Activated CD4-positive, alpha-beta T cell treated with anti-CD3 and anti-CD28 coated beads, Interleukin-2, amount 10 ng/mL, durations not matched to agents 7 days and 5 days (primary cell): ENCODE data around the gene TMEM245. TPM values are rescaled to one million over a fixed set of nuclear protein-coding genes. Genes with fewer than 3 reads are reported as not detected.

Source experiments
- CTCF ChIA-PET: fragments of 350-600 bp; sonication (Branson Sonifier 250); formaldehyde crosslinking; loops from one replicate; lab custom pipeline; 2021; ENCODE audit warnings: antibody characterized with exemption; lab: Charles Lee
- POLR2A ChIA-PET: fragments of 350-600 bp; sonication (Branson Sonifier 250); formaldehyde crosslinking; loops from one replicate; lab custom pipeline; 2021; ENCODE audit warnings: antibody characterized with exemption; lab: Charles Lee
- DNase-seq: peaks from one replicate; pipeline ENCODE4 v3.0.0-alpha.2; 2020
- H3K27ac Mint-ChIP-seq: one replicate; pipeline ENCODE4 v1.8.0; 2021; ENCODE audit warnings: mild to moderate bottlenecking, moderate library complexity, mixed read lengths
- H3K27me3 Mint-ChIP-seq: one replicate; pipeline ENCODE4 v1.8.0; 2021; ENCODE audit warnings: mixed read lengths
- H3K36me3 Mint-ChIP-seq: one replicate; pipeline ENCODE4 v1.8.0; 2021; ENCODE audit warnings: low read depth, mixed read lengths
- H3K4me1 Mint-ChIP-seq: one replicate; pipeline ENCODE4 v1.8.0; 2021; ENCODE audit warnings: mixed read lengths
- H3K4me3 Mint-ChIP-seq: one replicate; pipeline ENCODE4 v1.8.0; 2021; ENCODE audit warnings: mild to moderate bottlenecking, moderate library complexity, mixed read lengths
- H3K9me3 Mint-ChIP-seq: one replicate; pipeline ENCODE4 v1.8.0; 2021; ENCODE audit warnings: mixed read lengths
- total RNA-seq, 2 experiments: library from RNA; stranded (reverse); gene quantifications; one replicate each; pipeline ENCODE4 v1.2.3, GENCODE V29; 2021

Gene TMEM245
- total RNA-seq, 2 experiments from 2014 or later = 30.6 to 34.7 TPM

GRCh38 chr9:109040571-109040970 is 79.2 kb downstream of the TMEM245 start:
- POLR2A ChIA-PET = no interaction called here
- Mint-ChIP-seq H3K4me3 (no peak overlapping the region), H3K27me3 (no peaks in the 10 kb centered on the region), H3K27ac (no peak overlapping the region), H3K36me3 (peaks cover 53% of the 10 kb centered on the region), H3K9me3 (no peaks in the 10 kb centered on the region), H3K4me1 (peaks cover 1% of the 10 kb centered on the region)
- CTCF ChIA-PET = interaction anchor here (0.8 kb wide), 1 partner anchor 36 kb away, joined by 3 read pairs; no protein-coding TSS in a partner anchor
- DNase-seq = no peak

GRCh38 chr9:109039539-109039938 is 80.2 kb downstream of the TMEM245 start:
- CTCF ChIA-PET = no interaction called here
- peaks cover 48% of the 10 kb centered on the region for H3K36me3 Mint-ChIP-seq
- POLR2A ChIA-PET = no interaction called here

DNA sequence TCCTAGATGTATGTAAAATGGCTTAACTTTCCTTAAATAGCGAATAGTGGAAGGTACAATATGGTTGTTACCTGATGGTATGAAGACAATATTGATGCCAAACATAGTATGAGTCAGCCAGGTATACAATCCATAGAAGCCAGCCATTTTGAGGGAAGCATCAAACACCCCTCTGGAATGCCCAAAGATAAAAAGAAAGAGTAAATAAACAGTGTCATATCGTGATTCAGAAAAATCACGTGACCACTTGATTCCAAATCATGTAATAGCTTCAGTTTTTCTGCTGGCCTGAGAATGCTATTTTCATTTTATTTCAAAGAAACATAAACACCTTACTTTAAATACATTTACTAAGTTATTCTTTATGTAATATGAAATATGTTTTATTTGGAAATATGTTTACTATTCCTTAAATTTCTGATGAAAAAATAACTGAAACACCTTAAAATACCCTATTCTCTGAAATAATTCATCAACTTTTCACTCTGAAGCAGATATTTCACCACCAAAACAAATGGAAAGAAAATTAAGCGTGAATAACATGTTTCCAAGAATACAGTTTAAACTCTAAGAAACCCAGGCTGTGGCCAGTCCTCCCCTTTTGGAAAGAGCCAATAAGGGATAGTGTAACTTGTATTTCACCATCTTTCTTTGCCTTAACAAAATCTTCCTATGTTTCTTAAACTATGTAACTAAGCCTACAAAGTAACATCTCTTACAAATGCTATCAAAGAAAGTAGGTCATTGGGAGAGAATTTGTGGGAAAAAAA is 81.6 kb downstream of the TMEM245 start:
- Mint-ChIP-seq H3K9me3 (no peaks in the 10 kb centered on the region), H3K4me3 (no peak overlapping the region), H3K36me3 (peaks cover 50% of the 10 kb centered on the region), H3K4me1 (peaks cover 1% of the 10 kb centered on the region), H3K27me3 (no peaks in the 10 kb centered on the region), H3K27ac (no peak overlapping the region)
- ChIA-PET CTCF (no interaction called here), POLR2A (no interaction called here)
- DNase-seq = no peak

More at GRCh38 chr9:109039539-109039938, 80.2 kb downstream of the TMEM245 start:
- H3K27me3 Mint-ChIP-seq = no peaks in the 10 kb centered on the region
- no peak overlapping the region for H3K4me3 Mint-ChIP-seq
- DNase-seq = no peak
- no peaks in the 10 kb centered on the region for H3K9me3 Mint-ChIP-seq
- no peak overlapping the region for H3K27ac Mint-ChIP-seq
- peaks cover 1% of the 10 kb centered on the region for H3K4me1 Mint-ChIP-seq

GRCh38 chr9:109036744-109037680 is 82.7 kb downstream of the TMEM245 start:
- Mint-ChIP-seq H3K27me3 (no peaks in the 10 kb centered on the region), H3K4me1 (peaks cover 1% of the 10 kb centered on the region), H3K4me3 (no peak overlapping the region), H3K27ac (no peak overlapping the region), H3K9me3 (no peaks in the 10 kb centered on the region), H3K36me3 (peaks cover 48% of the 10 kb centered on the region)
- ChIA-PET POLR2A (no interaction called here), CTCF (no interaction called here)
- DNase-seq = no peak

GRCh38 chr9:109035684-109036423 is 83.9 kb downstream of the TMEM245 start:
- H3K36me3 Mint-ChIP-seq = peaks cover 54% of the 10 kb centered on the region
- H3K27me3 Mint-ChIP-seq = no peaks in the 10 kb centered on the region
- no peak overlapping the region for H3K27ac Mint-ChIP-seq
- H3K9me3 Mint-ChIP-seq = no peaks in the 10 kb centered on the region
- no peak for DNase-seq
- POLR2A ChIA-PET = no interaction called here
- H3K4me3 Mint-ChIP-seq = no peak overlapping the region
- H3K4me1 Mint-ChIP-seq = no peaks in the 10 kb centered on the region
- CTCF ChIA-PET = no interaction called here

DNA sequence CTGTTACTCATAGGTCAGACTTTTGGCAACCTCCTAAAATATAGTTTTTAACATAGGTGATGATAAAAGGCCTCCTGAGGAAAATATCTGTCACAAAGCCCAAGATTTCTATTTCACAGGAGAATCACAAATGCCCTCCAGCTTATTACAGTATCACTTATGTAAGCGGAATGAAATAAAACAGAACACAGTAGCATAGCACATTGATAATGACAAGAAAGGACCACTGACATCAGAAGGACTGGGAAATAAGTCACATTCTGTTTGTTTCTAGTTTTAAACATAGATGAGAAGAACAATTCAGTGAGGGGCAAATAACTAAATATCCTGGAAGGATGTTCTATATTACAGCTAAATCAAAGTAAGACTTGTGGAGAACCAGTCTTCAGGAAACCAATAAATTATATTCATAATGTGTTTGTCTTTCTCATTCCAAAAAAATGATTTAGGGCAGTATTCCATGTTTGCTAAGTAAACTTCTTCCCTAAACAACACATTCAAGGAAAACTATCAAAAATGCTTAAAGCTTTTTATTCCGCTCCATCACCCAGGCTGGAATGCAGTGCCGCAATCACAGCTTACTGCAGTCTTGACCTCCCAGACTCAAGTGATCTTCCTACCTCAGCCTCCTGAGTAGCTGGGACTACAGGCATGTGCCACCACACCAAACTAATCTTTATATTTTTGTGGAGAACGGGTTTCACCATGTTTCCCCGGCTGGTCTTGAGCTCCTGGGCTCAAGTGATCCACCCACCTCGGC is 85.6 kb downstream of the TMEM245 start:
- ChIA-PET CTCF (no interaction called here), POLR2A (no interaction called here)
- no peaks in the 10 kb centered on the region for H3K9me3 Mint-ChIP-seq
- no peak overlapping the region for H3K4me3 Mint-ChIP-seq
- no peak overlapping the region for H3K27ac Mint-ChIP-seq
- no peaks in the 10 kb centered on the region for H3K4me1 Mint-ChIP-seq
- H3K36me3 Mint-ChIP-seq = peaks cover 52% of the 10 kb centered on the region
- no peak for DNase-seq
- no peaks in the 10 kb centered on the region for H3K27me3 Mint-ChIP-seq

DNA sequence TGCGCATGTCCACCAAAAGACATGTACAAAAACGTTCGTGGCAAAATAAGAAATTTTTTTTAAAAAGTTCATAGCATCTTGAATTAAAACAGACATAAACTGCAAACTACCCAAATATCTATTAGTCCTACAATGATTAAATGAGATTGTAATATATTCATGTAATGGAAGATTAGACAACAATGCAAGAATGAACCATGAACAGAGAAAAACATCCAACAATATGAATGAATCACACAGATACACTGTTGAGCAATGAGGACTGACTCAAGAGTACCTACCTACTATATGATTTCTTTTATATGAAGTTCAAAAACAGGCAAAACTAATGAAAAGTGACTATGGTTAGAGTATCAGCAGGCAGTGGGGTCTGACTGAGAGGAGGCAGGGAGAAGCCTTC is 88.5 kb downstream of the TMEM245 start:
- H3K4me1 Mint-ChIP-seq = peaks cover 4% of the 10 kb centered on the region
- no peak for DNase-seq
- no peaks in the 10 kb centered on the region for H3K27me3 Mint-ChIP-seq
- no peak overlapping the region for H3K27ac Mint-ChIP-seq
- H3K9me3 Mint-ChIP-seq = no peaks in the 10 kb centered on the region
- ChIA-PET POLR2A (no interaction called here), CTCF (no interaction called here)
- no peak overlapping the region for H3K4me3 Mint-ChIP-seq
- H3K36me3 Mint-ChIP-seq = peaks cover 47% of the 10 kb centered on the region

DNA sequence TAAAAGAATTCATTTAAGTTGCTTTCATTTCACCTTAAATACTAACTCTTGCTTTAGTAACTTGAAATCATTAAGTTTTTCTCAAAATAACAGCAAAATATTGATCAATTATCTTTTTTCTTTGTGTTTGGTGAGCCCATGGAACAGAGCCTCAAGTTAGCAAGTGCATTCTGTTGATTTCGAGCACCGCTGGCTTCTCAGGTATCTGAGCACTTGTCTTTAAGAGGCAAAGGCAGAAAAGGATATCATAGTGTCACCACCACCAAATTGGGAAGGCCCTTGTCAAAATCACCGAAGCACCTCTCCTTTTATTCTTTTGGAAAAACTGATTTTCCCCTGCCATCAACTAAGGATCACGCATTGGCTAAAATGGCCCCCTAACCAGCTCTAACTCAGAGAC is 89.3 kb downstream of the TMEM245 start:
- ChIA-PET CTCF (no interaction called here), POLR2A (no interaction called here)
- no peak for DNase-seq
- no peaks in the 10 kb centered on the region for H3K27me3 Mint-ChIP-seq
- no peaks in the 10 kb centered on the region for H3K9me3 Mint-ChIP-seq
- H3K27ac Mint-ChIP-seq = no peak overlapping the region
- H3K4me3 Mint-ChIP-seq = no peak overlapping the region
- H3K36me3 Mint-ChIP-seq = peaks cover 42% of the 10 kb centered on the region
- H3K4me1 Mint-ChIP-seq = peaks cover 4% of the 10 kb centered on the region

- H3K36me3 Mint-ChIP-seq = peaks cover 40% of the 10 kb centered on the region
- no peaks in the 10 kb centered on the region for H3K9me3 Mint-ChIP-seq
- H3K4me3 Mint-ChIP-seq = no peak overlapping the region
- H3K27ac Mint-ChIP-seq = no peak overlapping the region
- H3K4me1 Mint-ChIP-seq = peaks cover 4% of the 10 kb centered on the region
- no peaks in the 10 kb centered on the region for H3K27me3 Mint-ChIP-seq
- ChIA-PET CTCF (interaction anchor here (0.6 to 1.1 kb wide), 2 partner anchors 25 to 967 kb away, joined by 3 to 4 read pairs; no protein-coding TSS in a partner anchor), POLR2A (no interaction called here)
- no peak for DNase-seq
These were observed 91.3 kb downstream of the TMEM245 start for GRCh38 chr9:109028457-109028856.

- Mint-ChIP-seq H3K27ac (no peak overlapping the region), H3K36me3 (peaks cover 33% of the 10 kb centered on the region), H3K27me3 (no peaks in the 10 kb centered on the region), H3K4me1 (peaks cover 4% of the 10 kb centered on the region), H3K4me3 (no peak overlapping the region), H3K9me3 (no peaks in the 10 kb centered on the region)
- ChIA-PET CTCF (interaction anchor here (0.7 kb wide), 1 partner anchor 10 kb away, joined by 4 read pairs; no protein-coding TSS in a partner anchor), POLR2A (no interaction called here)
- DNase-seq = no peak
These were observed 92.6 kb downstream of the TMEM245 start for GRCh38 chr9:109027176-109027575.

DNA sequence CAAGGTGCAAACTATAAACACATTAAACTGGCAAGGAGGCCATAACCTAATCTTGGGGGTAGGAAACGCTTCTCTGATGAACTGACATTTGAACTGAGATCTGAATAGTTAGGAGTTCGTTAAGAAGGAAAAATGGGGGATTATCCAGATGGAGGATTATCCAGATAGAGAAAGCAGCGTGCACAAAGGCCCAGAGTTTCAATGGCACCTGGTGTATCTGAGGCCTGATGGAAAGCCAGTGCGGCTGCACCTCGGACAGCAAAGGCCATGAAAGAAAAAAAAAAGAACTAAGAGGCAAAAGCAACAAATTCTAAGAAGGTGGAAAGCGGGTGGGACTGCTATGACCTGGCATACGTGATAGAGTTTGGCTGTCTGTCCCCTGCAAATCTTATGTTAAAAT is 93.4 kb downstream of the TMEM245 start:
- Mint-ChIP-seq H3K36me3 (peaks cover 27% of the 10 kb centered on the region), H3K9me3 (no peaks in the 10 kb centered on the region), H3K27me3 (no peaks in the 10 kb centered on the region), H3K4me3 (no peak overlapping the region), H3K27ac (no peak overlapping the region), H3K4me1 (peaks cover 4% of the 10 kb centered on the region)
- POLR2A ChIA-PET = no interaction called here
- CTCF ChIA-PET = no interaction called here
- DNase-seq = no peak

DNA sequence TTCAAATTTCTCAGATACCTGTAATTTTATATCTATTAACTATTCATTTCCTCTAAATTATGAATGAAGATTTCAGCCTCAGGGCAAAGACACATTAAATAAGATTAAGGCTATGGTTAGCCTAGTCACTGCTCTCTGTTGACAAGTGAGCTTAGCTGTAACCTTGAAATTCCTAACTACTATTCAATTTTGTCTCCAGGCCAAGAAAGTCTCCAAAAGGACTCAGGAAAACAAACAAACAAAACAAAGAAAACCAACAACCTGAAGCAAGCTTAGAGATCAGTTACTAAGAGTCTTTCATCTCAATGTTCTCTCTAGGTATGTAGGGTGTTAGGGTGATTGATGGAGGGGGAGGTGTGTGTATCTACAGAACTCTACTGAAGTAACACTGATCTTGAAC is 96.9 kb downstream of the TMEM245 start:
- H3K4me3 Mint-ChIP-seq = no peak overlapping the region
- no peak for DNase-seq
- H3K9me3 Mint-ChIP-seq = no peaks in the 10 kb centered on the region
- H3K4me1 Mint-ChIP-seq = peaks cover 9% of the 10 kb centered on the region
- no peak overlapping the region for H3K27ac Mint-ChIP-seq
- CTCF ChIA-PET = no interaction called here
- H3K36me3 Mint-ChIP-seq = peaks cover 27% of the 10 kb centered on the region
- no peaks in the 10 kb centered on the region for H3K27me3 Mint-ChIP-seq
- POLR2A ChIA-PET = no interaction called here
